Mucosa of gallbladder (tissue), 1 donor: ENCODE data around the gene CLINT1. TPM values are rescaled to one million over a fixed set of nuclear protein-coding genes. Genes with fewer than 3 reads are reported as not detected.

Experiments
- total RNA-seq: library from RNA; stranded (reverse); gene quantifications from one replicate; pipeline ENCODE4 v1.2.1, GENCODE V29; 2021
- donor health status: DM: no; HTN: no; CAD: no.

CLINT1 gene
- total RNA-seq, 1 donor from 2014 or later = 166 TPM

Other genes starting within 250 kb of the CLINT1 start
- 0.09 TPM for gene SOX30, start 206.7 kb downstream of the CLINT1 start, total RNA-seq
- gene C5orf52, start 187.6 kb downstream of the CLINT1 start, total RNA-seq = not detected
- 14.4 TPM for gene THG1L, start 127.7 kb downstream of the CLINT1 start, total RNA-seq
- gene LSM11, start 115.4 kb downstream of the CLINT1 start, total RNA-seq = 7.5 TPM